Astrocyte of the cerebellum (primary cell): ENCODE results near the gene NAGLU.

Source experiments
- DNase-seq: peaks from one replicate; pipeline ENCODE4 v3.0.0-alpha.2; 2011; ENCODE audit warnings: low read depth
- H3K4me3 ChIP-seq: 2 replicates; pipeline ENCODE4 v1.5.1; 2011; ENCODE audit warnings: mild to moderate bottlenecking, low read depth, low read length, moderate library complexity
- CTCF ChIP-seq: IDR thresholded peaks from 2 replicates; pipeline ENCODE4 v1.5.1; 2012; ENCODE audit warnings: low read length, low read depth, moderate library complexity, mild to moderate bottlenecking; ENCODE audit errors: missing control alignments
- in situ Hi-C: cut with HindIII; loops from 2 replicates; pipeline ENCODE4 v1.10.0; 2017; ENCODE audit warnings: low sequenced_read_pairs

Gene NAGLU

GRCh38 chr17:42519546-42520491 lies 16.2 kb upstream of the NAGLU start:
- in situ Hi-C loops, result loop anchor here (5.0 to 10.0 kb wide), 2 partner anchors 98 to 205 kb away; partner anchors contain the start of gene CAVIN1
- DNase-seq, result peak; percentile 99
- H3K4me3 ChIP-seq, result no peak overlapping the region
- TF ChIP-seq CTCF, result no peak

GRCh38 chr17:42520540-42520951 lies 15.5 kb upstream of the NAGLU start:
- H3K4me3 ChIP-seq, result no peak overlapping the region
- TF ChIP-seq CTCF, result peak; percentile 37
- DNase-seq, result no peak
- in situ Hi-C loops, result no loop called here

GRCh38 chr17:42521036-42521435 lies 15.0 kb upstream of the NAGLU start:
- DNase-seq, result no peak
- no peak overlapping the region for H3K4me3 ChIP-seq
- in situ Hi-C loops, result no loop called here
- no peak for TF ChIP-seq CTCF

- in situ Hi-C loops, result no loop called here
- no peak for DNase-seq
- H3K4me3 ChIP-seq, result no peak overlapping the region
- TF ChIP-seq CTCF, result no peak
Observed at GRCh38 chr17:42521666-42522262, 14.3 kb upstream of the NAGLU start.

GRCh38 chr17:42522263-42522790 lies 13.7 kb upstream of the NAGLU start:
- DNase-seq, result no peak
- TF ChIP-seq CTCF, result no peak
- in situ Hi-C loops, result no loop called here
- H3K4me3 ChIP-seq, result no peak overlapping the region

GRCh38 chr17:42522798-42523278 lies 13.2 kb upstream of the NAGLU start:
- no peak overlapping the region for H3K4me3 ChIP-seq
- no peak for TF ChIP-seq CTCF
- in situ Hi-C loops, result no loop called here
- no peak for DNase-seq
